ENCODE data around the gene RTN1. TPM values are rescaled to one million over a fixed set of nuclear protein-coding genes. Genes with fewer than 3 reads are reported as not detected.

Gene RTN1
- total and polyA plus RNA-seq, 10 of the 15 experiments (the other 5 are each of a cell fraction or from before 2014, with no cell fraction given) = 0.03 to 0.55 (median 0.13) TPM; not detected in 4

DNA sequence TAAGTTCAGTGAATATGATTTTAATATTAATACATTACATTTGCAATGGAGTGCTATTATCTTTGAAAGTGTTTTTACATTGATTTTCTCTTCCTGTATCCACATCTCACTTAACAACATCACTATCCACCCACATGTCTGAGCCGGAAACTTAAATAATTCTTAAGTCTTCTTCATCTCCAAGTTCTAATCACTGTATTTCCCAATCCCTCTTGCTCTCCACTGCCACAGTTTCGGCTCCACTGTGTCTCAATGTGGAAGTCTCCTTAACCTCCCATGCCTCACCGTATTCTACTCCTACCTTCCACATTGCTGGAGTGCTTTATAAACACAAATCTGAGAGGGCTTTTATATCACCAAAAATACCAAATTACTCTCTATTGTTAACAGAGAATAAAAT, 25.3 kb downstream of the RTN1 start:
- ChIA-PET CTCF (no interaction called here), POLR2A (no interaction called here), SMC1A (ENCODE audit: uncharacterized antibody, unreplicated experiment) (interaction anchor here (0.6 kb wide), 1 partner anchor 1418 kb away, joined by 3 read pairs; the partner anchor contains the start of genes KIAA0586 and TIMM9), RAD21 (ENCODE audit: unreplicated experiment) (no interaction called here)
- no peak overlapping the region for H3K4me2 ChIP-seq (ENCODE audit: control insufficient read depth, insufficient read depth)
- no peak for DNase-seq (ENCODE audit: low read depth, low spot score)
- no peaks in the 10 kb centered on the region for H3K79me2 ChIP-seq (ENCODE audit: control insufficient read depth, insufficient read depth, low read length)
- H3K9ac ChIP-seq (ENCODE audit: control insufficient read depth, insufficient read depth, low read length) = no peak overlapping the region
- 33% methylated on average over 3 of the region's 3 CpGs for WGBS (ENCODE audit: insufficient coverage, insufficient replicate concordance, low lambda C conversion rate, missing lambda C conversion rate)
- BruUV-seq (replicated peaks) = no TSS peak
- H2AFZ ChIP-seq (ENCODE audit: control insufficient read depth, low read depth, low read length) = no peak overlapping the region
- no peaks in the 10 kb centered on the region for H3K36me3 ChIP-seq (ENCODE audit: control insufficient read depth in 2 of 2, insufficient read depth in 2 of 2, low read length in 1 of 2)
- no peak for FAIRE-seq
- no peaks in the 10 kb centered on the region for H3K4me1 ChIP-seq (ENCODE audit: control insufficient read depth, insufficient read depth, low read length)
- H3K27ac ChIP-seq (ENCODE audit: control insufficient read depth, insufficient read depth) = no peak overlapping the region
- no peak for ATAC-seq
- intact Hi-C loops (cut with micrococcal nuclease; ENCODE audit: unreplicated experiment) = no loop called here
- no peak overlapping the region for H3K4me3 ChIP-seq
- H3K9me3 ChIP-seq (replicated peaks; ENCODE audit: control insufficient read depth, insufficient read depth, low read length) = no peaks in the 10 kb centered on the region
- in situ Hi-C loops (cut with MboI) = no loop called here
- H3K27me3 ChIP-seq (replicated peaks in 1 of 2; ENCODE audit: control insufficient read depth in 2 of 2, insufficient read depth in 2 of 2, low read length in 1 of 2) = no peaks in the 10 kb centered on the region
- H4K20me1 ChIP-seq (ENCODE audit: control insufficient read depth, insufficient read depth) = no peaks in the 10 kb centered on the region
- no peak for TF ChIP-seq FOXK2 (IDR thresholded peaks at IDR 0.05)
- TF ChIP-seq SMAD1 (IDR thresholded peaks at IDR 0.05; ENCODE audit: low read depth, partially characterized antibody) = no peak
- TF ChIP-seq, protein P1, sequence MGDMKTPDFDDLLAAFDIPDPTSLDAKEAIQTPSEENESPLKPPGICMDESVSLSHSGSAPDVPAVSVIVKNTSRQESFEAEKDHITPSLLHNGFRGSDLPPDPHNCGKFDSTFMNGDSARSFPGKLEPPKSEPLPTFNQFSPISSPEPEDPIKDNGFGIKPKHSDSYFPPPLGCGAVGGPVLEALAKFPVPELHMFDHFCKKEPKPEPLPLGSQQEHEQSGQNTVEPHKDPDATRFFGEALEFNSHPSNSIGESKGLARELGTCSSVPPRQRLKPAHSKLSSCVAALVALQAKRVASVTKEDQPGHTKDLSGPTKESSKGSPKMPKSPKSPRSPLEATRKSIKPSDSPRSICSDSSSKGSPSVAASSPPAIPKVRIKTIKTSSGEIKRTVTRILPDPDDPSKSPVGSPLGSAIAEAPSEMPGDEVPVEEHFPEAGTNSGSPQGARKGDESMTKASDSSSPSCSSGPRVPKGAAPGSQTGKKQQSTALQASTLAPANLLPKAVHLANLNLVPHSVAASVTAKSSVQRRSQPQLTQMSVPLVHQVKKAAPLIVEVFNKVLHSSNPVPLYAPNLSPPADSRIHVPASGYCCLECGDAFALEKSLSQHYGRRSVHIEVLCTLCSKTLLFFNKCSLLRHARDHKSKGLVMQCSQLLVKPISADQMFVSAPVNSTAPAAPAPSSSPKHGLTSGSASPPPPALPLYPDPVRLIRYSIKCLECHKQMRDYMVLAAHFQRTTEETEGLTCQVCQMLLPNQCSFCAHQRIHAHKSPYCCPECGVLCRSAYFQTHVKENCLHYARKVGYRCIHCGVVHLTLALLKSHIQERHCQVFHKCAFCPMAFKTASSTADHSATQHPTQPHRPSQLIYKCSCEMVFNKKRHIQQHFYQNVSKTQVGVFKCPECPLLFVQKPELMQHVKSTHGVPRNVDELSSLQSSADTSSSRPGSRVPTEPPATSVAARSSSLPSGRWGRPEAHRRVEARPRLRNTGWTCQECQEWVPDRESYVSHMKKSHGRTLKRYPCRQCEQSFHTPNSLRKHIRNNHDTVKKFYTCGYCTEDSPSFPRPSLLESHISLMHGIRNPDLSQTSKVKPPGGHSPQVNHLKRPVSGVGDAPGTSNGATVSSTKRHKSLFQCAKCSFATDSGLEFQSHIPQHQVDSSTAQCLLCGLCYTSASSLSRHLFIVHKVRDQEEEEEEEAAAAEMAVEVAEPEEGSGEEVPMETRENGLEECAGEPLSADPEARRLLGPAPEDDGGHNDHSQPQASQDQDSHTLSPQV (IDR thresholded peaks at IDR 0.05) = no peak
- TF ChIP-seq, protein P2, sequence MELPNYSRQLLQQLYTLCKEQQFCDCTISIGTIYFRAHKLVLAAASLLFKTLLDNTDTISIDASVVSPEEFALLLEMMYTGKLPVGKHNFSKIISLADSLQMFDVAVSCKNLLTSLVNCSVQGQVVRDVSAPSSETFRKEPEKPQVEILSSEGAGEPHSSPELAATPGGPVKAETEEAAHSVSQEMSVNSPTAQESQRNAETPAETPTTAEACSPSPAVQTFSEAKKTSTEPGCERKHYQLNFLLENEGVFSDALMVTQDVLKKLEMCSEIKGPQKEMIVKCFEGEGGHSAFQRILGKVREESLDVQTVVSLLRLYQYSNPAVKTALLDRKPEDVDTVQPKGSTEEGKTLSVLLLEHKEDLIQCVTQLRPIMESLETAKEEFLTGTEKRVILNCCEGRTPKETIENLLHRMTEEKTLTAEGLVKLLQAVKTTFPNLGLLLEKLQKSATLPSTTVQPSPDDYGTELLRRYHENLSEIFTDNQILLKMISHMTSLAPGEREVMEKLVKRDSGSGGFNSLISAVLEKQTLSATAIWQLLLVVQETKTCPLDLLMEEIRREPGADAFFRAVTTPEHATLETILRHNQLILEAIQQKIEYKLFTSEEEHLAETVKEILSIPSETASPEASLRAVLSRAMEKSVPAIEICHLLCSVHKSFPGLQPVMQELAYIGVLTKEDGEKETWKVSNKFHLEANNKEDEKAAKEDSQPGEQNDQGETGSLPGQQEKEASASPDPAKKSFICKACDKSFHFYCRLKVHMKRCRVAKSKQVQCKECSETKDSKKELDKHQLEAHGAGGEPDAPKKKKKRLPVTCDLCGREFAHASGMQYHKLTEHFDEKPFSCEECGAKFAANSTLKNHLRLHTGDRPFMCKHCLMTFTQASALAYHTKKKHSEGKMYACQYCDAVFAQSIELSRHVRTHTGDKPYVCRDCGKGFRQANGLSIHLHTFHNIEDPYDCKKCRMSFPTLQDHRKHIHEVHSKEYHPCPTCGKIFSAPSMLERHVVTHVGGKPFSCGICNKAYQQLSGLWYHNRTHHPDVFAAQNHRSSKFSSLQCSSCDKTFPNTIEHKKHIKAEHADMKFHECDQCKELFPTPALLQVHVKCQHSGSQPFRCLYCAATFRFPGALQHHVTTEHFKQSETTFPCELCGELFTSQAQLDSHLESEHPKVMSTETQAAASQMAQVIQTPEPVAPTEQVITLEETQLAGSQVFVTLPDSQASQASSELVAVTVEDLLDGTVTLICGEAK (IDR thresholded peaks at IDR 0.05; ENCODE audit: borderline replicate concordance) = no peak
- TF ChIP-seq RBBP5 (conservative IDR thresholded peaks at IDR 0.05) = no peak
- no peak for TF ChIP-seq CEBPB (IDR thresholded peaks at IDR 0.05; ENCODE audit: borderline replicate concordance in 1 of 2, low read depth in 2 of 2, low read length in 2 of 2)
- TF ChIP-seq, protein P3, sequence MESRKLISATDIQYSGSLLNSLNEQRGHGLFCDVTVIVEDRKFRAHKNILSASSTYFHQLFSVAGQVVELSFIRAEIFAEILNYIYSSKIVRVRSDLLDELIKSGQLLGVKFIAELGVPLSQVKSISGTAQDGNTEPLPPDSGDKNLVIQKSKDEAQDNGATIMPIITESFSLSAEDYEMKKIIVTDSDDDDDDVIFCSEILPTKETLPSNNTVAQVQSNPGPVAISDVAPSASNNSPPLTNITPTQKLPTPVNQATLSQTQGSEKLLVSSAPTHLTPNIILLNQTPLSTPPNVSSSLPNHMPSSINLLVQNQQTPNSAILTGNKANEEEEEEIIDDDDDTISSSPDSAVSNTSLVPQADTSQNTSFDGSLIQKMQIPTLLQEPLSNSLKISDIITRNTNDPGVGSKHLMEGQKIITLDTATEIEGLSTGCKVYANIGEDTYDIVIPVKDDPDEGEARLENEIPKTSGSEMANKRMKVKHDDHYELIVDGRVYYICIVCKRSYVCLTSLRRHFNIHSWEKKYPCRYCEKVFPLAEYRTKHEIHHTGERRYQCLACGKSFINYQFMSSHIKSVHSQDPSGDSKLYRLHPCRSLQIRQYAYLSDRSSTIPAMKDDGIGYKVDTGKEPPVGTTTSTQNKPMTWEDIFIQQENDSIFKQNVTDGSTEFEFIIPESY (IDR thresholded peaks at IDR 0.05) = no peak
- TF ChIP-seq KDM1A (IDR thresholded peaks at IDR 0.05; ENCODE audit: borderline replicate concordance) = no peak
- TF ChIP-seq, protein P4, sequence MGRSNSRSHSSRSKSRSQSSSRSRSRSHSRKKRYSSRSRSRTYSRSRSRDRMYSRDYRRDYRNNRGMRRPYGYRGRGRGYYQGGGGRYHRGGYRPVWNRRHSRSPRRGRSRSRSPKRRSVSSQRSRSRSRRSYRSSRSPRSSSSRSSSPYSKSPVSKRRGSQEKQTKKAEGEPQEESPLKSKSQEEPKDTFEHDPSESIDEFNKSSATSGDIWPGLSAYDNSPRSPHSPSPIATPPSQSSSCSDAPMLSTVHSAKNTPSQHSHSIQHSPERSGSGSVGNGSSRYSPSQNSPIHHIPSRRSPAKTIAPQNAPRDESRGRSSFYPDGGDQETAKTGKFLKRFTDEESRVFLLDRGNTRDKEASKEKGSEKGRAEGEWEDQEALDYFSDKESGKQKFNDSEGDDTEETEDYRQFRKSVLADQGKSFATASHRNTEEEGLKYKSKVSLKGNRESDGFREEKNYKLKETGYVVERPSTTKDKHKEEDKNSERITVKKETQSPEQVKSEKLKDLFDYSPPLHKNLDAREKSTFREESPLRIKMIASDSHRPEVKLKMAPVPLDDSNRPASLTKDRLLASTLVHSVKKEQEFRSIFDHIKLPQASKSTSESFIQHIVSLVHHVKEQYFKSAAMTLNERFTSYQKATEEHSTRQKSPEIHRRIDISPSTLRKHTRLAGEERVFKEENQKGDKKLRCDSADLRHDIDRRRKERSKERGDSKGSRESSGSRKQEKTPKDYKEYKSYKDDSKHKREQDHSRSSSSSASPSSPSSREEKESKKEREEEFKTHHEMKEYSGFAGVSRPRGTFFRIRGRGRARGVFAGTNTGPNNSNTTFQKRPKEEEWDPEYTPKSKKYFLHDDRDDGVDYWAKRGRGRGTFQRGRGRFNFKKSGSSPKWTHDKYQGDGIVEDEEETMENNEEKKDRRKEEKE (IDR thresholded peaks at IDR 0.05) = no peak
